SK-N-SH treated with all-trans-retinoic acid at 6 μM for 48 hours (cell line): ENCODE measurements around the gene CROT.

Source experiments
- ATAC-seq: fragments of 200-7000 bp; cut with Tn5 transposase; 3 replicates; pipeline ENCODE4 v1.9.1; 2020; ENCODE audit warnings: mild to moderate bottlenecking, moderate library complexity
- ARNTL ChIP-seq: fragments of 450-650 bp; formaldehyde crosslinking; IDR thresholded peaks from 2 replicates; pipeline ENCODE4 v1.5.0; 2020; ENCODE audit warnings: low read depth, mild to moderate bottlenecking, moderate library complexity, borderline replicate concordance
- BACH2 ChIP-seq: fragments of 250-450 bp; sonication (Bioruptor Pico); IDR thresholded peaks from 2 replicates; pipeline ENCODE4 v1.9.0; 2021; ENCODE audit warnings: mild to moderate bottlenecking, borderline replicate concordance
- CREB5 ChIP-seq: fragments of 250-450 bp; sonication (Bioruptor Pico); IDR thresholded peaks from 2 replicates; pipeline ENCODE4 v1.5.1; 2020; ENCODE audit warnings: low read depth, mild to moderate bottlenecking, moderate library complexity
- CSDC2 ChIP-seq: fragments of 250-450 bp; sonication (Bioruptor Pico); IDR thresholded peaks from 2 replicates; pipeline ENCODE4 v1.5.0; 2020; ENCODE audit warnings: mild to moderate bottlenecking, moderate library complexity
- ESRRG ChIP-seq: fragments of 250-450 bp; sonication (Bioruptor Pico); IDR thresholded peaks from 2 replicates; pipeline ENCODE4 v1.6.1; 2021; ENCODE audit warnings: mild to moderate bottlenecking
- GLIS3 ChIP-seq: fragments of 250-450 bp; sonication (Bioruptor Pico); IDR thresholded peaks from 2 replicates; pipeline ENCODE4 v1.5.0; 2020; ENCODE audit warnings: mild to moderate bottlenecking, moderate library complexity
- ISL1 ChIP-seq: fragments of 250-450 bp; sonication (Bioruptor Pico); IDR thresholded peaks from 2 replicates; pipeline ENCODE4 v2.1.2; 2022; ENCODE audit warnings: mild to moderate bottlenecking, moderate library complexity
- OSR1 ChIP-seq: fragments of 250-450 bp; sonication (Bioruptor Pico); IDR thresholded peaks from 2 replicates; pipeline ENCODE4 v1.8.0; 2022; ENCODE audit warnings: moderate library complexity, mild to moderate bottlenecking, inconsistent platforms
- PATZ1 ChIP-seq: fragments of 250-450 bp; sonication (Bioruptor Pico); IDR thresholded peaks from 2 replicates; pipeline ENCODE4 v1.8.0; 2020; ENCODE audit warnings: mild to moderate bottlenecking, moderate library complexity, borderline replicate concordance
- POU6F1 ChIP-seq: fragments of 250-450 bp; sonication (Bioruptor Pico); IDR thresholded peaks from 2 replicates; pipeline ENCODE4 v1.8.0; 2021; ENCODE audit warnings: low read depth, mild to moderate bottlenecking, moderate library complexity, borderline replicate concordance
- PPARA ChIP-seq: fragments of 250-450 bp; sonication (Bioruptor Pico); IDR thresholded peaks from 2 replicates; pipeline ENCODE4 v1.5.0; 2020; ENCODE audit warnings: mild to moderate bottlenecking, borderline replicate concordance
- RARB ChIP-seq: fragments of 250-450 bp; sonication (Bioruptor Pico); IDR thresholded peaks from 2 replicates; pipeline ENCODE4 v1.8.0; 2021; ENCODE audit warnings: mild to moderate bottlenecking, moderate library complexity
- SNAI2 ChIP-seq: fragments of 250-450 bp; sonication (Bioruptor Pico); IDR thresholded peaks from 2 replicates; pipeline ENCODE4 v1.5.0; 2020; ENCODE audit warnings: mild to moderate bottlenecking, moderate library complexity
- TCF4 ChIP-seq: fragments of 250-450 bp; sonication (Bioruptor Pico); IDR thresholded peaks from 2 replicates; pipeline ENCODE4 v1.8.0; 2021; ENCODE audit warnings: mild to moderate bottlenecking, moderate library complexity, borderline replicate concordance
- TOX ChIP-seq: fragments of 250-450 bp; sonication (Bioruptor Pico); IDR thresholded peaks from 2 replicates; pipeline ENCODE4 v1.8.0; 2021; ENCODE audit warnings: mild to moderate bottlenecking, moderate library complexity, borderline replicate concordance
- TSHZ2 ChIP-seq: fragments of 250-450 bp; sonication (Bioruptor Pico); IDR thresholded peaks from 2 replicates; pipeline ENCODE4 v1.5.0; 2020; ENCODE audit warnings: mild to moderate bottlenecking, moderate library complexity
- ZC3H10 ChIP-seq: fragments of 250-450 bp; sonication (Bioruptor Pico); IDR thresholded peaks from 2 replicates; pipeline ENCODE4 v1.5.1; 2021; ENCODE audit warnings: mild to moderate bottlenecking, moderate library complexity
- ZFP3 ChIP-seq: fragments of 250-450 bp; sonication (Bioruptor Pico); IDR thresholded peaks from 2 replicates; pipeline ENCODE4 v1.5.0; 2020; ENCODE audit warnings: mild to moderate bottlenecking, moderate library complexity
- ZFP30 ChIP-seq: fragments of 450-650 bp; formaldehyde crosslinking; IDR thresholded peaks from 2 replicates; pipeline ENCODE4 v1.5.0; 2022; ENCODE audit warnings: mild to moderate bottlenecking, moderate library complexity
- ZNF565 ChIP-seq: fragments of 450-650 bp; formaldehyde crosslinking; conservative IDR thresholded peaks from 2 replicates; pipeline ENCODE4 v1.5.0; 2020; ENCODE audit warnings: low read depth, mild to moderate bottlenecking, moderate library complexity

Gene CROT

GRCh38 chr7:87411186-87411585 lies 65.7 kb downstream of the CROT start:
- no peak for ATAC-seq
- no peak for TF ChIP-seq ESRRG
- TF ChIP-seq OSR1 (CRISPR knock-in tag): no peak

- no peak for ATAC-seq
- TF ChIP-seq ZFP3 (CRISPR knock-in tag): no peak
These were observed 67.6 kb downstream of the CROT start for GRCh38 chr7:87413029-87413428.

GRCh38 chr7:87413951-87414793 lies 68.7 kb downstream of the CROT start:
- peak; percentile 38 for ATAC-seq
- TF ChIP-seq RARB (CRISPR knock-in tag): no peak
- no peak for TF ChIP-seq CREB5 (CRISPR knock-in tag)
- TF ChIP-seq PATZ1 (CRISPR knock-in tag): no peak
- TF ChIP-seq ZNF565 (CRISPR knock-in tag): no peak
- TF ChIP-seq TOX (CRISPR knock-in tag): no peak
- no peak for TF ChIP-seq SNAI2 (CRISPR knock-in tag)
- no peak for TF ChIP-seq OSR1 (CRISPR knock-in tag)
- TF ChIP-seq ZC3H10 (CRISPR knock-in tag): no peak
- no peak for TF ChIP-seq ISL1 (CRISPR knock-in tag)
- no peak for TF ChIP-seq ARNTL (CRISPR knock-in tag)
- no peak for TF ChIP-seq GLIS3 (CRISPR knock-in tag)
- TF ChIP-seq CSDC2 (CRISPR knock-in tag): no peak
- TF ChIP-seq ZFP3 (CRISPR knock-in tag): no peak
- TF ChIP-seq POU6F1 (CRISPR knock-in tag): no peak
- no peak for TF ChIP-seq BACH2 (CRISPR knock-in tag)
- no peak for TF ChIP-seq TCF4
- no peak for TF ChIP-seq PPARA
- TF ChIP-seq ZFP30 (CRISPR knock-in tag): no peak
- TF ChIP-seq TSHZ2 (CRISPR knock-in tag): no peak

GRCh38 chr7:87414794-87415188 lies 69.3 kb downstream of the CROT start:
- no peak for TF ChIP-seq ESRRG
- TF ChIP-seq RARB (CRISPR knock-in tag): no peak
- no peak for TF ChIP-seq TCF4
- ATAC-seq: no peak
